KOPT-K1 (cell line): Measurements from ENCODE around the gene BCL2L1.
A peak's percentile ranks its signal among the peaks of the same experiment; 100 is the strongest.

Experiments used
- H3K27ac ChIP-seq: fragments of 200-600 bp; sonication (generic); 2 replicates; pipeline ENCODE4 v1.5.1; 2016; ENCODE audit warnings: antibody characterized with exemption, mild to moderate bottlenecking, low read depth, low read length; ENCODE audit not compliant: poor library complexity, severe bottlenecking
- H3K36me3 ChIP-seq: fragments of 200-600 bp; sonication (generic); 2 replicates; pipeline ENCODE4 v1.5.1; 2017; ENCODE audit warnings: antibody characterized with exemption, mild to moderate bottlenecking, low read length, moderate library complexity; ENCODE audit not compliant: insufficient read depth
- H3K9me3 ChIP-seq: fragments of 200-600 bp; sonication (generic); 2 replicates; pipeline ENCODE4 v1.5.1; 2017; ENCODE audit warnings: antibody characterized with exemption, low read length, mild to moderate bottlenecking; ENCODE audit not compliant: insufficient read depth, poor library complexity, severe bottlenecking

Gene BCL2L1

DNA sequence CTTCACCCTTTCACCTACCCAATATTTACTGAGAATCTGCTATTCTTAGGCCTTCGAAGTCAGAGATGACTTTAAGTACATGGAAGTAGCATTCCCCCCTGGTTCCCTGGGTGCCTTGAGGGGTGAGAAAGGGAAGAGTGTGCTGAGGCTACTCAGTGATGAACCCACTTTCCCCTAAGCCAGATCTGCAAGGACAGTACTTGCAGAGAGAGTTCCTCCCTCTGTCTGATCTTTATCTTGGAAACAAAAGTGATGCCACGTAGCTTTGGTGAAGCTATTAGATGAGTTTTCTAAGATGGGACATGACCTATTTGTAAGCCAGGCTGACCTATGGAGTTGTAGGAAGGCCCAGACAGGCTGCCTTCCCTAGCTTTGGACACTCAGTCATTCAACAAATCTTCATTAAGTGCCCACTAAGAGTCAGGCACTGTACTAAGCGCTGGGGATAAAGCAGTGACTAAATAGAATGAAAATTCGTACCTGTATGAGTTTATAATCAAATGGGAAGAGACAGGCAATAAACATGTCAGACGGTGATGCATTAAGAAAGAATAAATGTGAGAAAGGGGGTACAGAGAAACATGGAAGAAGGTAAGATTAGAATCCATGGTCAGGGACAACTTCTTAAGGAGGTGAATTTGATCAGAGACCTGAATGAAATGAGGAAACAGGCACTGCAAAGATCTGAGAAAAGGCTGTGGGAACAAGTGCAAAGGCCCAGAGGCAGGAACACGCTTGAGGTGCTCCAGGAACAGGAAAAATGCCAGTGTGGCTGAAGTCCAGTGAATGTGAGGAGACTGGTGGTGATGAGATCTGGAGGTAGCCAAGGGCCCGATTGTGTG lies 42.2 kb downstream of the BCL2L1 start:
- Histone ChIP-seq H3K9me3 (no peaks in the 10 kb centered on the region), H3K36me3 (peaks cover 60% of the 10 kb centered on the region), H3K27ac (peak overlapping the region; percentile 99)

- Histone ChIP-seq H3K9me3 (no peaks in the 10 kb centered on the region), H3K27ac (peak overlapping the region; percentile 99), H3K36me3 (peaks cover 60% of the 10 kb centered on the region)
Observed at GRCh38 chr20:31679357-31680285, 43.0 kb downstream of the BCL2L1 start.

GRCh38 chr20:31678389-31679356 lies 44.0 kb downstream of the BCL2L1 start:
- Histone ChIP-seq H3K27ac (peak overlapping the region; percentile 99), H3K36me3 (peaks cover 60% of the 10 kb centered on the region), H3K9me3 (no peaks in the 10 kb centered on the region)

DNA sequence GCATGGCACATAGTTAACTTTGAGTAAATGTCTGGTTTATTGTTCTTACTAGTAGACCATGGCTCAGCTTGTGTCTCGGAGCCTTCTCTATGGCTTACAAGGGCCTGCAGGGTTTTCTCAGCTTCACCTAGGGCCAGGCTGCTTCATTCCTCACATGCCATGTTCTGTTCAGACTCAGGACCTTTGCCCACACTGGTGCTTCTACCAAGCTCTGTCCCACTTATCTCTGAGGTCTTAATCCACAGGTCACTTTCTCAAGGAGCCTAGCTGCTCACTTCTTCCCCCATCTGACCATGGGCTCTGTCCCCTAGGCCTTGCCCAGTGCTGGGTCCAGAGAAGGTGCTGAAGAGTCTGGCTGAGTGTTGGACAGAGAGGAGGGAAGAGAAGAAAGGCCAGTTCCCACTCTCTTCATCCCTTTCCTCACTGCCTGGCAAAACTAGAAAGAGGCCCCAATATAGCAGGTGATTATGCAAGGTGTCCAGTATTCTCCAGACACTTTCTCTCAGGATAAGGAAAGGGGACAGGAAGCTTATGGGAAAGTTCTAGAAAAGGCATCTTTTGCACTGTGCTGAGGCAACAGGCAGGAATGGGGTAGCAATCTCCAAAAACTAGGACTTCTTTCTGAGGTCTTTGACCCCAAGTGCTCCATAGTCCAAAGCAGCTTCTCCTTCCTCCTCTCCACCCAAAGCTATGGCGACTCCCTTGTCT lies 45.0 kb downstream of the BCL2L1 start:
- Histone ChIP-seq H3K27ac (peak overlapping the region; percentile 99), H3K36me3 (peaks cover 59% of the 10 kb centered on the region), H3K9me3 (no peaks in the 10 kb centered on the region)

- Histone ChIP-seq H3K27ac (peak overlapping the region; percentile 99), H3K36me3 (peaks cover 58% of the 10 kb centered on the region)
Observed at GRCh38 chr20:31676609-31676989, 46.1 kb downstream of the BCL2L1 start.

GRCh38 chr20:31675828-31676608 lies 46.6 kb downstream of the BCL2L1 start:
- Histone ChIP-seq H3K27ac (peak overlapping the region; percentile 99), H3K36me3 (peaks cover 57% of the 10 kb centered on the region), H3K9me3 (no peaks in the 10 kb centered on the region)

More at GRCh38 chr20:31676609-31676989, 46.1 kb downstream of the BCL2L1 start:
- H3K9me3 ChIP-seq: no peaks in the 10 kb centered on the region

- Histone ChIP-seq H3K27ac (peak overlapping the region; percentile 99), H3K9me3 (no peaks in the 10 kb centered on the region), H3K36me3 (peaks cover 57% of the 10 kb centered on the region)
Observed at GRCh38 chr20:31674895-31675827, 47.5 kb downstream of the BCL2L1 start.

- Histone ChIP-seq H3K27ac (peak overlapping the region; percentile 99), H3K36me3 (peaks cover 62% of the 10 kb centered on the region), H3K9me3 (no peaks in the 10 kb centered on the region)
Observed at GRCh38 chr20:31673943-31674463, 48.7 kb downstream of the BCL2L1 start.

GRCh38 chr20:31673435-31673834 lies 49.2 kb downstream of the BCL2L1 start:
- H3K9me3 ChIP-seq: no peaks in the 10 kb centered on the region
- peak overlapping the region; percentile 99 for H3K27ac ChIP-seq
- H3K36me3 ChIP-seq: peaks cover 62% of the 10 kb centered on the region

- Histone ChIP-seq H3K9me3 (no peaks in the 10 kb centered on the region), H3K27ac (peak overlapping the region; percentile 38), H3K36me3 (peaks cover 66% of the 10 kb centered on the region)
Observed at GRCh38 chr20:31671324-31671723, 51.3 kb downstream of the BCL2L1 start.

DNA sequence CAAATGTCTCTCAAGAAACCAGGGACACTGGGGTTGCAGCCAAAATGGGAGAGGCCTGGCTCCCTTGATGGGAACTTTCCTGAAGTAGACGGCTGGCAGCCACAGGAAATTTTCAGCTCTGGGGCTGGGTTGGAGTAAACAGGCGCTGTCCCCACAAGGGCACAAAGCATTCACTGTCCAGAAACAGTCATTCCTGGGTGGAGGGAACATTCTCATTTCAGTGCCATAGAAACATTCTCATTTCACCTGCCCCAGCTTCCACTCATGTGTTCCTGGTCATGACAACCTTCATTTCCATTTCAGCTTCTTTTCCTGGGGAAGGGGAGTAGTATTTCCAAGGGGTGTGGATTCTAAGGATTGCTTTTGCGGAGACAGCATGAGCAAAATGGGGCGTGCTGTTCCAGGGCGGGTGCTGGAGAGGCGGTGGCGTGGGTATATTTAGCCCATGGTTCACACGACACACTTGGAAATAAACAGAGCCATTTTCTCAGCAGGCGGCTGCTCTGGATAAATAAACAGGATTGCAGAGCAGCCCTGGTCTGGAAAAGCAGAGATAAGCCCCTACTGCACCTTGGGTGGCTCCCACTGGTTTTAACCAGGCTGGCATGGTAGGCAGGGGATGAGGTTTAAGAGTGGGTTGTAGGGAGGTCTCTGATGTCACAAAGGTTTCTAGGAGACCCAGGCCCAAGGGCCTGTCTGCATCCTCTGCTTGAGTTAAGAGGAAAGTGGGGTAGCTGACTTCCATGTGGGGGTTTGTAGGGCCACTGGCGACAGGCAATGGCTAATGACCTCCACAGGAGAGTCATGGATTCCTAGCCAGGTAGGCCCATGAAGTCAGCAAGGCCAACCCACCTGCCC lies 52.1 kb downstream of the BCL2L1 start:
- Histone ChIP-seq H3K36me3 (peaks cover 71% of the 10 kb centered on the region), H3K27ac (peak overlapping the region; percentile 38), H3K9me3 (no peaks in the 10 kb centered on the region)

DNA sequence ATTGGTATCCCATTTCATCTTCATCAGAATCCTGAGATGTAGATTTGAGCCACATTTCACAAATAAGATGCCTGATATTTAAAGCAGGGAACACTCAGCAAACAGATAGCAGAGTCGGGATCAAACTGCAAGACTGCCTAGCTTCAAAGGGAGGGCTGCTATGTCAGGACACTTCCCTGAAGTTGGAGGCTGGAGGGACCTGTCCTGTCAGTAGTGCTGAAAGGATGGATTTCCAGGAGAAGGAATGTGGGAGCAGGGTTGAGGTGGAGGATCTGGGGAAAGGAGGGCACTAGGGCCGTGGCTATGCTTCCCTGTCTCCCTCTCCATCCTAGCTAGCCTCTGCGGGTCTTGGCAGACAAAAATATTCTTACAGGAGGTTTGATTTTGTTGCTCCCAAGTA lies 52.8 kb downstream of the BCL2L1 start:
- H3K27ac ChIP-seq: peak overlapping the region; percentile 38
- no peaks in the 10 kb centered on the region for H3K9me3 ChIP-seq
- H3K36me3 ChIP-seq: peaks cover 79% of the 10 kb centered on the region
